ENCODE results near the gene PARN.
A peak's percentile ranks its signal among the peaks of the same experiment; 100 is the strongest.

PARN gene

GRCh38 chr16:14529010-14529669, 100.9 kb downstream of the PARN start:
- peak; percentile 95 for DNase-seq (ENCODE audit: low spot score)

GRCh38 chr16:14528306-14528705, 101.8 kb downstream of the PARN start:
- peak; percentile 45 for DNase-seq (ENCODE audit: low spot score)

GRCh38 chr16:14527411-14528044, 102.5 kb downstream of the PARN start:
- DNase-seq (ENCODE audit: low spot score), result peak; percentile 72

DNA sequence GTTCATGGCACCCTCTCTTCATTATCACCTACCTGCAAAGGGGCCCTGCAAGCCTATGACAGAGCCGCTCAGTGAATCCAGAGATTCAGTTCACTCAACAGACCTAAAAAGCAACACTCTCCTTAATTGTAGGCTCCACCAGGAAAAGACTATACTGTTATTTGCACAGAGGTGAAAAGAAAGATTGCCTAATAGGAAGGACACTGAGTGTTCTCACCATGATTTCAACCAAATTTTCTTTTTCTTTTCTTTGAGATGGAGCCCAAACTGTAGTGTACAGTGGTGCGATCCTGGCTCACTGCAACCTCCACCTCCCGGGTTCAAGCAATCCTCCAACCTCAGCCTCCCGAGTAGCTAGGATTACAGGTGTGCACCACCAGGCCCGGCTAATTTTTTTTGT, 104.5 kb downstream of the PARN start:
- no peak for DNase-seq (ENCODE audit: low spot score)

DNA sequence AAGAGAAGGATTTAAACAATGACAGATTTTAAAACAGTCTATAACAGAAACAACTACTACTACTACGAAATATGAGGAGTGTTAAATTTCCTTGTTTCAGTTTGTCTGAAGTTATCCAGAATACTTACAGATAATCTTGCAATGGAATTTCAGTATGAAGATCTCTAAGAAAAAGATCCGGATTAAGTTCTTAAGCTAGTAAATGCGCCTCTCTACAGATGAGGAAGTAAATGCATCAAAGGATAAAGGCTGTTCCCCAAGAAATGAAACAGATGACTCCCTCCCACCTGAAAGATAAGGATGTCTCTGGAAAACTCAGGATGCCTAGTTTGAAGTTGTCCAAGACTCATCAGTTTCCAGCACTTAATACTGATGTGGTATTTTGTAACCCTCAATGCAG, 105.1 kb downstream of the PARN start:
- DNase-seq (ENCODE audit: low spot score), result no peak

DNA sequence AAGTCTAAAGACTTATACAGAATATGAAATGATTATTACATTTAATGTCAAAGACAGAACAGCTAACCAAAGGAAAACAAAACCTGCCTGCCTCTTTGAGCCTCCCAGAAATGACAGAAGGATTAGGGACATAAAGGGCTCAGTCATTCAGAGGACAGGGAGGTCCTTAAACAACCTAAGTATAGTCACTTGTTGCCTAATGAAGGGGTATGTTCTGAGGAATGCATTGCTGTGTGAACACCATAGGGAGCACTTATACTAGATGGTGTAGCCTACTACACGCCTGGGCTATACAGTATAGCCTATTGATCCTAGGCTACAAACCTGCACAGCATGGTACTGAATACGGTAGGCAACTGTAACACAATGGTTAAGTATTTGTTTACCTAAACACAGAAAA, 106.4 kb downstream of the PARN start:
- DNase-seq (ENCODE audit: low spot score), result no peak

GRCh38 chr16:14522671-14523070, 107.4 kb downstream of the PARN start:
- no peak for DNase-seq (ENCODE audit: low spot score)

DNA sequence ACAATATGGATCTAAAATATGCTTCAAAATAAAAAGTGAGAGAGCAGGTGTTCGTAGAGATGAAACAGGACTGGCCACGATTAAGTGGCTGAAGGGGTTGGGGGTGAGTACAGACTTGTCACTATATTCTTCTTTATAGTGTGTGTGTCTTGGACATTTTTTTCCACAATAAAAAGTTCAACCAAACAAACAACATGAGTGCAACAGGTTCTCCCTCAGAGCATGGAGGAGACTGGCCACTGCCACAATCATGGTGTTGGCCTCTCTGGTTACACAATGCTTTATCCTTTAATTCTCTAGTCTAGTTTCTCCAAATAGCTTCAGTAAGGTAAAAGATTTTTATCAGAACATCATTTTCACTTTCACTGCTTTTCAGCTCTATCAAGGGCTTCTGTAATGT, 109.3 kb downstream of the PARN start:
- no peak for DNase-seq (ENCODE audit: low spot score)

GRCh38 chr16:14514967-14515366, 115.1 kb downstream of the PARN start:
- DNase-seq (ENCODE audit: low spot score), result no peak

GRCh38 chr16:14513389-14514107, 116.5 kb downstream of the PARN start:
- no peak for DNase-seq (ENCODE audit: low spot score)

GRCh38 chr16:14511800-14512135, 118.3 kb downstream of the PARN start:
- DNase-seq (ENCODE audit: low spot score), result peak; percentile 9

DNA sequence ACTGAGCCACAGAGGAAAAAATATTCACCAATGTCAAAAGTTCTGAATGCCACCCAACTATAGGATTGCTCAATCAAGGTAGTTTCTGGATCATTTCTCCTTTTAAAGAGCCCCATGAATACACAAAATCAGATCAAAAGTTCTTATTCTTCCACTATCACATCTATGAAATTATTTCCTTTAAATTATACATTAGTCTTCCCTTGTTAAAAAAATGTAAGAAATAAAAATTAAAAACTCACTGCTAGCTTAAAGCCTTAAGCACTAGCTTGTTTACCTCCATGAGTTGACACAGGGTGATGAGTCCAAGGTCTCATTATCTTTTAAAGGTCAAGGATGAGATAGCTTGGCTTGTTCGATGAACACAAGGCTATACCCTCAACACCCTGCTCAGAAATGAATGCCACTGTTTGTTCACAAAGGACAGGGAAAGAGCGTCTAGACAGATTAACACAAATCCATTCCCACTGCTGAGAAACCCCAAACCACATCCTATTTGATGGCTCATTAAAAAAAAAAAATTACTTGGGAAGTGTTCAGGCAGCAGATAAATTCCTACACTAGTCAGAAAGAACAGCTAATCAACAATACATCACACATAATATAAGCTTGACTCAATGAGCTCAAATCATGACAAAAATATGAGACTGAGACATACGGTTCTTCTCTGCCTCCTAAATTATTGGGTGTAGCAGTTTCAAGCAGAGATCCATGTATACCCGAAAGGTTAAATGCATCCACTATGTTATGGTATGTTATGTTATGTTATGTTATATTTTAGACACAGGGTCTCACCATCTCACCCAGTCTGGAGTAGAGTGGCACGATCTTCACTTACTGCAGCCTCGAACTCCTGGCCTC, 118.9 kb downstream of the PARN start:
- DNase-seq (ENCODE audit: low spot score), result peak; percentile 49

DNA sequence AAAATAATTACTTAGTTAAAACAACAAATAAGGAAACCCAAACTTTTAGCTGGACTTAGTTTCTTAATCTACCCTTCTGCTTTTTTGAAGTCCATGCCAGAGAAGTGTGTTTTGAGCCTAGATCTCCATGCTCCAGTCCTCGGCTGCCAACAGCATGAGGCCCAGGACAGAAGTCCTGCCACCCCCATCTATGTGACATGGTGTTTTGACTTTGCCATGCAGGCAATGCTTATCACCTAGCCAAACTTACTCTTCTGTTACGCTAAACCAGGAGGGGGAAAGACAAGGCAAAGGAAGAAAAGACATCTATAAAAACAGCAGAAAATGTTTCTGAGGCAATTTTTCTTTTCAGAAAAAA, 119.5 kb downstream of the PARN start:
- DNase-seq (ENCODE audit: low spot score), result no peak

DNA sequence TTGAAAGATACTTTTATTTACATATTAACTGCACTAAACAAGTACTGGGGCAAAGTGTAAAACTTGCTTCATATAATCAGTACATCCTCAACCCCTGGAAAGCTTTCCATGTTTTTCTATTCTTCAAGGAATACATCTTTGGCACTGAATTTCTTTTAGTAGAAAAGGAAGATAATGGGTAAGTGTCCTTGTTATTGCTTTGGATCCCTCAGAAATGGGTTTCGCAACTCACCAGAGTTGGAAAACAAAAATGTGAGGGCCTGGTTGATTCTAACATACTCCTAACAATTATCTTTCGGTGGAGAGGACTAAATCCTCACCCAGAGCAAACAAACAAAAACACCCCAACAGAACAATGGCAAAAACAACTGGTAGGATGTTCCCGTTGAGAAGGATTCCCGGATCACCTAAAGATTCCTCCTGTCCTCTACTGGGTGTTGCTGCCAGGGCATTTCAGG, 120.4 kb downstream of the PARN start:
- DNase-seq (ENCODE audit: low spot score), result peak; percentile 62

- peak; percentile 87 for DNase-seq (ENCODE audit: low spot score)
Observed at GRCh38 chr16:14509055-14509454, 121.0 kb downstream of the PARN start.

DNA sequence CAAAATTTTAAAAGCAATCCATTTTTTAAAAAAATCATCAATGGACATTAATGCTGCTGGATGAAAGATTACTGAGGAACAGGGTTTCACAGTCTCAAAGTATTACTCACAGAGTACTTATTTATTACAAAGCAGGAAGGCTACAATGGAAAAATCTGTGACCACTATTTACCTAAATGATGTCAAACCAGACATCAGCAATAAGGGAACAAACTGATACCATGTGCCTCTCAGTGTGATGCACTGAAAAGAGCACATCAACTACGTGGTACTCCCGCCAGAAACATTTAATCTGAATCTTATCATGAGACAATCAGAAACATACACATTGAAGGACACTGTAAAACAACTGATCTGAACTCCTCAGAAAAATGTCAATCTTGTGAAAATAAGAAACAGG, 124.2 kb downstream of the PARN start:
- no peak for DNase-seq (ENCODE audit: low spot score)

DNA sequence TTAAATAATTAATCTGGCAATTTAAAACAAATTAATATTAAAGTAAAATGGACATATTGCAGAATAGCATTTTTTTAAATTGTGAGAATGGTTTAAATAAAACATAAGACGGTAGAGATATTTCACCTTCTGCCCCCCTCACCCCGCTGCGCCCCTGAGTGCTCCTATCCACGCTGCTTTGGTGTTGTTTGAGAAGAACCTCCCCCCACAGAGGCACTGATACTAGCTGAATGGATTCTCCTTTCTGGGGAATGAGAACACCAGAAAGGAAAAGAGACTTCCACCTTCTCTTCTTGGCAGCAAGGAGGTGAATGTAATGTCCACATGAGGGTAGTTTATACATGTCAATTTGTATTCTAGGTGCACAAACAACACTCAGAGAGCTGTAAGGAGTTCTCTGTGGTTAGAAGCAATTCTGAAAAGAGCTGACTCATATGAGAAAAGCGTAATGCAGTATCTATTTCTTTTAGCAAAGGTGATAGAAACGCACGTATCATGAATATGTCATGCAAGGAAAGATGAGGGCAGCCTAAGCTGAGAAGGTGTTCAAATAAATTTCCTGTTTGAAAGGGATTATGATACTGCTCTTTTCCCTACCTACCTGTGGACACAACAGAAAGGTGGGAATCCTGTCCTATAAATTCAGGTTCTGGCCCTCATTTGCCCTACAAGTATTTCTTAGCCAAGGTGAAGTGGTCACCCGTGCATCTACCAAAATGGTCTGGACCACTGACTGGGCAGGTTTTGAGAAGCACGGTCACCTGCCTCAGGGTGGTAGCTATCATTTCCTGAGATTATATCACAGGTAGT, 126.9 kb downstream of the PARN start:
- peak; percentile 80 for DNase-seq (ENCODE audit: low spot score)

- DNase-seq (ENCODE audit: low spot score), result no peak
Observed at GRCh38 chr16:14502256-14502875, 127.7 kb downstream of the PARN start.

GRCh38 chr16:14501331-14502255, 128.5 kb downstream of the PARN start:
- peak; percentile 93 for DNase-seq (ENCODE audit: low spot score)

DNA sequence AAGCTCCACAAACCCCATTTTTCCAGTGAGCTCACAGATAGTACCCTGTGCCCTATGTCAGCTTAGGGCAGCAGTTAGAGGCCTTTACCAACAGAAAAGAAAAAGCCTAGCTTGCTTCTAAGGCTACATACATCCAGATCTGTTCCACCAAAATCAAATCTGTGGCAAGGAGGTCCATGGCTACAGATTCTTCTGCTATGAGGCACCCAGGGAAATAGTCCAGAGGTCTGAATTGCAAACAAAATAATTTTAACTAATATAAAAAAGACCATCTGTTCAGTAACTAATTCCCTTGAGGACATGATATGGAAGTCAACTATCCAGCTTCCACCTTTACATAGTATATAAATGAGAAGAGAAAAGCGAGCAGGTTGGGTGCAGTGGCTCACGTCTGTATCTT, 129.3 kb downstream of the PARN start:
- peak; percentile 37 for DNase-seq (ENCODE audit: low spot score)

All from hematopoietic multipotent progenitor cell treated with erythropoietin and hydrocortisone succinate and interleukin-3 and kit ligand, for 17 days (in vitro differentiated cells).